ENCODE data around the gene TTC23.
"Not testable (repeated sequence)": the region's sequence is repeated elsewhere in the genome, so short reads cannot be mapped to it uniquely, and the experiment has no call there.

The TTC23 gene

GRCh38 chr15:99118258-99118632, 131.1 kb downstream of the TTC23 start:
- DNase-seq, result no peak

DNA sequence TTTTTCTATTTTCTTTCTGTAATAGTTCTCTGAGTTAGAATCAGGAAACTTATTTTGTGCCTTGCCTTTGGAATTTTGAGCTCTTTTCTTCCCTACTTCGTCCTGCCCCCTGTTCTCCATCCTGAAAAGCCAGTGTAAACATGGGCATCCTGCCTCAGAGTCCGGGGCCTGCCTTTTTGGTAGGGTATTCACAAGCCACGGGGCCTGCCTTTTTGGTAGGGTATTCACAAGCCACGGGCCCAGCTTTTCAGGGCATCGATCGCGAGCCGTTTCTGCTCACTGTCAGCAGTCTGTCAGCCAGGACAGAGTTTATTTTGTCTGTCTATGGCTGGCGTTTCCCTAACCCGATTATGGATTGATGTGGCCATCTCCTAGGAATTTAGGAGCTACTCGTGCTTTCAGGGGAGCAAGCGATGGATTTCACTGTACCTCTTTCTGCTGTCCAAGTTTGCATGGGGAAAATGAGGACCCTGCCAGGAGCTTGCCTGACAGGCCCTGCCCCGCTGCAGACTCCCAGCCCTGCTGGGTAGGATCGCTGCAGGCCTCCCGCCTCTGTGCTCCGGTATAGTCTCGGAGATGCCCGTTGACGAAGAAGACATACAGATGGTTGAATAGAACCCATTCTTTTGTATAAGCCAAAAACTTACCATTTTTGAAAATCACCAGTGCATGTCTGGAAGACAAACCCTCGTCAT, 131.7 kb downstream of the TTC23 start:
- DNase-seq, result no peak

- DNase-seq, result no peak
Observed at GRCh38 chr15:99117111-99117510, 132.3 kb downstream of the TTC23 start.

- DNase-seq, result no peak
Observed at GRCh38 chr15:99115300-99116215, 133.8 kb downstream of the TTC23 start.

DNA sequence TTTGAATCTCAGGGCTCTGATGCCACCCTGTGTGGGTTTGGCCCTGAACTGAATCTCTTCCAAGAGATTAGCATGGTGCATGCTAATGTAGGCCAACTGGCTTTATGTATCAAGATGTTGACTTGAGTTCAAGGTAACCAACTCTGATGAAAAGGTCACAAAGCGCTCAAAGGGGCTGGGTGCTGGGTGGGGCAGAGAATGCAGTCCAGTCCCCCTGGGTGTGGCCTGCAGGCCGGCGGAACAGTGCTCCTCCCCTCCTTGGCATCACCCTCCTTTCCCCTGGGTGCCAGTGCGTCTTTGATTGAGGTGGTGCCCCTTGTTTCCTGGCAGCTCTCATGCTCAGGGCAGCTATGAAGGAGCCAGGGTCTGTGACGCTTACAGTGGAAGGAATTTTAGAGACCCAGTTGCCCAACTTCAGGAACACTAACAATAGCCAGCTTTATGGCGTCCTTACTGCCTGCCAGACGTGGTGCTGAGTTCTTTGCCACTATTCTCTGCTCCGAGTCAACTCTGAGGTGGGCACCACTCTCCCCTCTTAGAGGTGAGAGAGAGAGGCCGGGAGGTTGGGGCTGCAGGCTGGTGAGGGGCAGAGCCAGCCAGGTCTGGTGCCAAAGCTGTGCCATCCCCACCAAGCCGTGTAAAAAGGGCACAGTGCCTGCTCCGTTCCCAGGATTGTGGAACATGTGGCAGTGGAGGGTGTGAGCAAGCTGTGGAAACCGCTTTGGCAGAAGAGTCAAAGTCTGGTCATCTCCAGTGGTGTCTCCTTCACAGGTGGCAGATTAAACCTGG, 134.7 kb downstream of the TTC23 start:
- DNase-seq, result no peak

DNA sequence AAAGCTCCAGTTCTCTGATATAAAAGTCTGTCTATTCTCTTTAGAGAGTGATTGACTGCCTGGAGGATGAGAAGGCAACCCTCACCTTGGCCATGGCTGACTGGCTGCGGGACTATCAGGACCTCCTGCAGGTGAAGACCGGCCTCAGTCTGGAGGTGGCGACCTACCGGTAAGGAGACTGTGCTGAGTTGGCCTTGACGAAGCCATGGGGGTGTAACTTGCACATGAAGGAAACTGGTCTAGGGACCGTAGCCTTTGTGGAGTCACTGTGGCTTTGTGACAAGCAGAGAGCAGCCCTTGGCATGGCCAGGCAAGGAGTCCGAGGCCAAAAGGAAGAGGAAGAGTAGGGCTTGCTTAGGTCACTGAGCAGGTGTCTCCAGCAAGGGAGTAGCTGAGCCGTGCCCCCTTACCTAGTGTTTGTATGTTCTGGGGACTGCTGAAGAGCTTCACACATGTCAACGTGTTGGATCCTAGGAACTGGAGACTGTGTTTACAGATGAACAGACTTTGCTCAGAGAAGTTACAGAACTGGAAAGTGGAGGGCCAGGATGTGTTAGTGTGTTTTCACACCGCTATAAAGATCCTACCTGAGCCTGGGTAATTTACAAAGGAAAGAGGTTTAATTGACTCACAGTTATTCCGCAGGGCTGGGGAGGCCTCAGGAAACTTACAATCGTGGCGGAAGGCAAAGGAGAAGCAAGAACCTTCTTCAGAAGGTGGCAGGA, 135.7 kb downstream of the TTC23 start:
- DNase-seq, result no peak

DNA sequence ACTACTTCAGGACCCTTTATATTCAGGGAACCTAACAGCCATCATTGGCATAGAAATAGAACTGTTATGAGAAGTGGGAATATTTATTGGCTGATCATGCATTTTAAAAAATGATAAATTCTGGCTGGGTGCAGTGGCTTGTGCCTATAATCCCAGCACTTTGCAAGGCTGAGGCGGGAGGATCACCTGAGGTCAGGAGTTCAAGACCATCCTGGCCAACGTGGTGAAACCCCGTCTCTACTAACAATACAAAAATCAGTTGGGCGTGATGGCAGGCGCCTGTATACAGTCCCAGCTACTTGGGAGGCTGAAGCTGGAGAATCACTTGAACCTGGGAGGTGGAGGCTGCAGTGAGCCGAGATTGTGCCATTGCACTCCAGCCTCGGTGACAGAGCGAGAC, 137.7 kb downstream of the TTC23 start:
- not testable (repeated sequence) for DNase-seq

DNA sequence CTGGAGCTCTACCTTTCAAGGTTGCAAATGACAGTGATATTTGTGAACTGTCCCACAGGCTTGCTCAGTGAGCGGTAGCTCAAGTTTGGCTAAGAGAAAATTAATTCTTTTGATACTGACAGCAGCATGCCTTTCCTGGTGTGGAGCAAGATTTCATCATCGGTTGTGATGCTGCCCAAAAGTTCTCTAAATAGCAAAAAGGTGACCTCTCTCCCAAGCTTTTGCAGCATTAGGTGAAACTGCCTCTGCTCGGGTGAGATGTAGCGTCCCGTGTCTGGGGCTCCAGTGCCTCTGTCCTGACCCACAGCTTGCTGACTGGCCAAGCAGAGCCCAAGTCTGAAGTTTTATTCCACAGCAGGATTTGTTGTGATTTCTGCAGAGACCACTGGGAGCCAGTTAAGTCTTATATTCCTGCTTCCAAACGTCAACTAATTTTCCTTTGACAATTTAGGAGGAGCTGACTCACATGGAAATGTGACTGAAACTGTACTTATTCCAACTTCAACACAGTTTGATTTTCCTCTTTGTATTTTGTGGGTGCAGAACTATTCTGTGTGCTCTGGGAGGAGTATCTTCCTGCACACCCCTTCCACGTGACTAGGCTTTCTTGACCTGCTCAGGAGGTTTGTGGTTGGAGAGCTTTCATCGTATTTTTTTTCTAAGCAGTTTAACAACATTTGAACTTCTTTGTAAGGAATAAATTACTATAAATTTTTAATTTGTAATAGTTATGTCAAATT, 138.6 kb downstream of the TTC23 start:
- no peak for DNase-seq

DNA sequence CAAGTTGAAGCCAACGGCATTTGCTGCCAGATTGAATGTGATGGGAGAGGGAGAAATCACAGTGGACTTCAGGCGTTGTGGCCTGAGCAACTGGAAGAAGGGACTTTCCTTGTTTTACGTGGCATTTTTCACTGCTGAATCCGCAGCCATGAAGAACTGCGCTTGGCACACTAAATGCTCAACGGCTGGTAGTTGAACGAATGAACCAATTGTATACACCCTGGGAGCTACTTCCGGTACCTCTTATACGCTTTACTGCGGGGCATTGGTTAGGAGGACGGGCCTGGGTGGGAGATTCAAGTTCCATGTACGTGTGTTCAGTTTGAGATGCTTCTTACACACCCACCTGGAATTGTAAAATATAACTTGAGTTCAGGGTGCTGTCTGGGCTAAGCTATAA, 139.3 kb downstream of the TTC23 start:
- DNase-seq, result no peak

DNA sequence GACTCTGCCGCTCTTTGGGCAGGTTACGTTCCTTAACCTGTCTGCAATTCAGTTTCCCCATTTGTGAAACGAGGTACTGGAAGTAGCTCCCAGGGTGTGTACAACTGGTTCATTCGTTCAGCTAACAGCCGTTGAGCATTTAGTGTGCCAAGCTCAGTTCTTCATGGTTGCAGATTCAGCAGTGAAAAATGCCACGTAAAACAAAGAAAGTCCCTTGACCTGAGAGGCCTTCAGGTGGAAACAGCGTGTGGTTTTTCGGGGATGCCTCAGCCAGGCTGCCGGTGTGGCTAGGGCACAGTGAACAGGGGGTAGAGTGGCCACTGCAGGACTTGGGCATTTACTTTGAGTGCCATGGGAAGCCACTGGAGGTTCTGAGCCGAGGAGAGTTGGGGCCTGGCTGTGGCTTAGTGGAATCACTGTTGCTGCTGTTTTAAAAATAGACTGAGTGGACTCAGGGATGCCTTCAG, 139.8 kb downstream of the TTC23 start:
- DNase-seq, result no peak

GRCh38 chr15:99108993-99109392, 140.4 kb downstream of the TTC23 start:
- no peak for DNase-seq

DNA sequence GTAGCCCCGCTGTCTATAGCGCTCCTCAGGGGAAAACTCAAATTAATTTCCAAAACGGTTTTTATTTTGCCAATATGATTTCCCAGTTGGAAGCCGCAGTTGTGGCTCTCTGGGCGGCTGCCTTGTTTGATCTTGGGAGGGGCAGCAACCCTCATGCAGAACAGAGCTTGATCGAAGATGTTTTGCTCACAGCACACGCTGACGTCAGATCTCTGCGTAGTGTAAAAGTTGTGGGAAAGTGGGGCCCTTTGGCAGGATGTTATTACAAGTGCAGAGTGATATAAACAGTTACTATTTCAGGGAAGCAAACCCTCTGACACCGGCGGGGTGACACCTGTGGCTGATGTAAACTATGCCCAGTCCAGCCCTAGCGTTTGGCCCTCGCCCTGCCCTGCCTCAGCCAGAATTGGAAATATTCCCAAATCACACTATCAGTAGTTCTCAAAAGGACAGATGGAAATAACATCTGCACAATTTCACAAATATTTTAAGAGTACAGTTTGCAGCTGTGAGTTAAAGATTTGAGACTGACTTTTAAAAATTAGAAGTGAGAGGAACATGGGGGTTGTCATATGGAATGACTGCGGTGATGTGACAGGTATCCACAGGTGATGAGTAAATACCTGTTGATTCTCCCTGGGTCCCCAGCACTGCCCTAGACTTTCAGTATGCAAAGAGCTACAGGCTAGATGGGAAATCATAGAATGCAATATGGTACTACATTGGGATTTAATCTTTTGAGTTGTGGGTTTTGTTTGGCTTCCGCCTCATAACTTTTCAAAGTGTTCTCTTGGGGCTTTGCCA, 142.8 kb downstream of the TTC23 start:
- DNase-seq, result no peak

DNA sequence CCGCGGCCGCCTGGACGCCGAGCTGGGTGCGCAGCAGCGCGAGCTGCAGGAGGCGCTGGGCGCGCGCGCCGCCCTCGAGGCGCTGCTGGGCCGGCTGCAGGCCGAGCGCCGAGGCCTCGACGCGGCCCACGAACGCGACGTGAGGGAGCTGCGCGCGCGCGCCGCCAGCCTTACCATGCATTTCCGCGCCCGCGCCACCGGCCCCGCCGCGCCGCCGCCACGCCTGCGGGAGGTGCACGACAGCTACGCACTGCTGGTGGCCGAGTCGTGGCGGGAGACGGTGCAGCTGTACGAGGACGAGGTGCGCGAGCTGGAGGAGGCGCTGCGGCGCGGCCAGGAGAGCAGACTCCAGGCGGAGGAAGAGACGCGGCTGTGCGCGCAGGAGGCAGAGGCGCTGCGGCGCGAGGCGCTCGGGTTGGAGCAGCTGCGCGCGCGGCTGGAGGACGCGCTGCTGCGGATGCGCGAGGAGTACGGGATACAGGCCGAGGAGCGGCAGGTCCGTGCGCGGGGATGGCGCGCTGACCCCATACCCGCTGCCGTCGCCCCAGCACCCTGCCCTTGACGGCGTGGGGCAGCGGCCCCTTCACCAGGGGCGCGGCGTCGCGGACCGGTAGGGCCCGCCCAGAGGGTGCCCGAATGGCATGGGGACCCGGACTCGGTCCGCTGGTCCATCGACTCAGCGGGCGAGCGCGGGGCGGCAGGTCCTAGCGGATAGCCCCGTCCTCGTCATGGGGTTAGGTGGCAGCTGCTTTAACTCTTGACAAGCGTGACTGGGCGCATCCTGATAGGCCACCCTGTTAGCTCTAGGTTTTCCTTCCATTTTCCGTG, 143.7 kb downstream of the TTC23 start:
- DNase-seq, result no peak

DNA sequence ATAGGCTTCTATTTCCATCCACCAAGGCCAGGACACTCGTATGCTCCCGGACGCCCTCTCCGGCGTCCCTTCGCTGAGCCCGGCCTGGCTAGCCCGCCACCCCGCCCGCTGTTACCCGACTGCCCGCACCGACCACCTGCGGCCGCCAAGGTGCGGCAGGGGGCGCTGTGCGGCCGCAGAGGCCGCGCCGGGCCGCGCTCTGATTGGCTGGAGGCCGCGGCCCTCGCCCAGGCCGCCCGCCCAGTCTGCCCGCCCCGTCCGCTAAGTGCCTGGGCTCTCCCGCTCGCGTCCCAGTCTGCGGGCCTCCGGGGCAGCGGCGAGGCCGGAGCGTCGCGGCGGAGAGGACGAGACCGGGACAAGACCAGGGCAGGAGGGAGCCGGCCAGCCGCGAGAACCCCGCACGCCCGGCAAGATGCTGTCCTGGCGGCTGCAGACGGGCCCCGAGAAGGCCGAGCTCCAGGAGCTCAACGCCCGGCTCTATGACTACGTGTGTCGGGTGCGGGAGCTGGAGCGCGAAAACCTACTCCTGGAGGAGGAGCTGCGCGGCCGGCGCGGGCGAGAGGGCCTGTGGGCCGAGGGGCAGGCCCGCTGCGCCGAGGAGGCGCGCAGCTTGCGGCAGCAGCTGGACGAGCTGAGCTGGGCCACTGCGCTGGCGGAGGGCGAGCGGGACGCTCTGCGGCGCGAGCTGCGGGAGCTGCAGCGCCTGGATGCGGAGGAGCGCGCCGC, 144.4 kb downstream of the TTC23 start, which contains the start of gene SYNM:
Gene SYNM, plus strand, starts transcription at position 293 of the 726 bp plus-strand sequence. Its CDS starts 120 bp downstream, at position 413.
- no peak for DNase-seq

- DNase-seq, result no peak
Observed at GRCh38 chr15:99103279-99103678, 146.1 kb downstream of the TTC23 start.

DNA sequence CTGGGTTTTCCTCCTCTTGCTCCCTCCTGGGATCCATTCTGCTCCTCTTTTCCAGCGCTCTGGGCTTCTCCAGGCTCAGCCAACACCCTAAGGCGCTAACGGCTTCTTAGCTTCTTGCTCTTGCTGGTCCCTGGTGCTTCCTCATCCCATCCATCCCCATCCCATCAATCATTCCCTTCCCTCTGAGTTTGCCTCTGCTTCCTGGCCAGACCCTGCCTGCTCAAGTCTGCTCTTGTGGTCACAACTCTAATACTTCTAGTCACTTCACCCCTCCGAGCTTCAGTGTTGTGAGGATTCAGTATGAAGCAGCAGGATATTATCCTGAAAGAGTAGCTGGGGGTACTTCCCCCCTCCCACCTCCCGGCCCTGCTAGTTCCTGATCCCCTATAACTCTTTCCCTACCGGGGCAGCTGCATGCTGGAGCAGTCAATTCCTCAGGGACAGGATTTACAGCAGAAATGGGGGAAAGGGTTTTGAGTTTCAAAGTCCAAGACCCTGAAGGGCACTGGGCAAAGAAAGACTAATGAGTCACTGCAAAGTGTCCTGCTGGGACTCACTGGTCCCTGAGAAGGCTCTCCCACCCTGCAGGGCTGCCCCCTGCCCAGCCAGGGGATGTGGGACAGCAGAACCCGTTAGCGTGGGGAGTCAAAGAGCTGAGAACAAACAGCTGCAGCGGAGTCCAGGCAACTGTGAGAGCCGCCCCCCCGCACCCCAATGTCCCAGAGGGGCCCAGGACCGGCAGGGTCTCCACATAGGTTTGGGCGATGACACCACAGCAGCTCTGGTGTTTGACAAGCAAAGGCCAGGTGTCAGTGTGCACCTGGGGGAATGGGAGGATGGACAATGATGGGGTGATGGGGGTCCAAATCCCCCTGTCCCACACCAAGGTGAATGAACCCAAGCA, 146.8 kb downstream of the TTC23 start:
- DNase-seq, result no peak

DNA sequence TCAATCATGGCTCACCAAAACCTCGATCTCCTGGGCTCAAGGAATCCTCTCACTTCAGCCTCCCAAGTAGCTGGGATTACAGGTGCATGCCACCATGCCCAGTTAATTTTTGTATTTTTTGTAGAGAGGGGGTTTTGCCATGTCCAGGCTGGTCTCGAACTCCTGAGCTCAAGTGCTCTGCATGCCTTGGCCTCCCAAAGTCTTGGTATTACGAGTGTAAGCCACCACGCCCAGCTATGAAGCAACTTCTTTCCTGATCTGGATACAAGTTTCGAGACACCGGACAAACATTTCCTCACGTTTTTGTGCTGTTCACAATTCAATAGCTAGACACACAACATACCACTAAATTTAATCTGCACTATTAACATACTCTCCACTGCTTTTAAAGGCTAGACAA, 147.9 kb downstream of the TTC23 start:
- no peak for DNase-seq

Measured in cortex of kidney (tissue), 1 donor.